H9 (cell line): ENCODE data around the gene RNF157. TPM values are rescaled to one million over a fixed set of nuclear protein-coding genes. Genes with fewer than 3 reads are reported as not detected.

Source experiments
- DNase-seq: peaks from one replicate; pipeline ENCODE4 v3.0.0-alpha.2; 2017
- H2AFZ ChIP-seq: one replicate; pipeline ENCODE4 v1.6.1; 2013; ENCODE audit warnings: mild to moderate bottlenecking, low read length, control low read depth, moderate library complexity
- H2AK5ac ChIP-seq: 2 replicates; pipeline ENCODE4 v1.6.1; 2013; ENCODE audit warnings: low read length, control low read depth, mixed read lengths; ENCODE audit not compliant: insufficient read length
- H2BK120ac ChIP-seq: one replicate; pipeline ENCODE4 v1.6.1; 2013; ENCODE audit warnings: low read depth, mild to moderate bottlenecking, low read length, control low read depth, inconsistent platforms; ENCODE audit not compliant: poor library complexity, severe bottlenecking
- H2BK12ac ChIP-seq: 2 replicates; pipeline ENCODE4 v1.6.1; 2013; ENCODE audit warnings: low read length, control low read depth, mixed read lengths, low read depth; ENCODE audit not compliant: insufficient read length
- H2BK15ac ChIP-seq: 2 replicates; pipeline ENCODE4 v1.6.1; 2013; ENCODE audit warnings: low read depth, low read length, control low read depth
- H2BK20ac ChIP-seq: one replicate; pipeline ENCODE4 v1.6.1; 2013; ENCODE audit warnings: low read depth, mild to moderate bottlenecking, low read length, control low read depth, inconsistent platforms; ENCODE audit not compliant: poor library complexity, severe bottlenecking
- H2BK5ac ChIP-seq: 2 replicates; pipeline ENCODE4 v1.6.1; 2013; ENCODE audit warnings: low read length, control low read depth, mixed read lengths; ENCODE audit not compliant: insufficient read length
- H3K14ac ChIP-seq: 2 replicates; pipeline ENCODE4 v1.6.1; 2013; ENCODE audit warnings: low read length, control low read depth; ENCODE audit not compliant: insufficient read depth
- H3K18ac ChIP-seq: 2 replicates; pipeline ENCODE4 v1.6.1; 2013; ENCODE audit warnings: low read depth, mild to moderate bottlenecking, mixed read lengths, low read length, control low read depth; ENCODE audit not compliant: insufficient read length
- H3K23ac ChIP-seq: 2 replicates; pipeline ENCODE4 v1.6.1; 2013; ENCODE audit warnings: low read length, control low read depth, mixed read lengths, low read depth; ENCODE audit not compliant: insufficient read length
- H3K23me2 ChIP-seq: 2 replicates; pipeline ENCODE4 v1.6.1; 2013; ENCODE audit warnings: low read depth, mild to moderate bottlenecking, mixed read lengths, low read length, control low read depth; ENCODE audit not compliant: insufficient read length, poor library complexity, severe bottlenecking
- H3K27ac ChIP-seq: 2 replicates; pipeline ENCODE4 v1.5.1; 2013; ENCODE audit warnings: low read length, control low read depth, mixed read lengths, low read depth; ENCODE audit not compliant: insufficient read length
- H3K27me3 ChIP-seq: 2 replicates; pipeline ENCODE4 v1.6.1; 2013; ENCODE audit warnings: low read length, control low read depth, inconsistent platforms; ENCODE audit not compliant: insufficient read depth
- H3K4ac ChIP-seq: 2 replicates; pipeline ENCODE4 v1.6.1; 2013; ENCODE audit warnings: low read depth, mild to moderate bottlenecking, control low read depth, inconsistent platforms, low read length, moderate library complexity
- H3K4me1 ChIP-seq: 2 replicates; pipeline ENCODE4 v1.6.1; 2013; ENCODE audit warnings: low read length, control low read depth, inconsistent platforms; ENCODE audit not compliant: insufficient read depth
- H3K4me2 ChIP-seq: 2 replicates; pipeline ENCODE4 v1.6.1; 2013; ENCODE audit warnings: low read length, control low read depth, mixed read lengths; ENCODE audit not compliant: insufficient read length, insufficient read depth
- H3K56ac ChIP-seq: 2 replicates; pipeline ENCODE4 v1.6.1; 2013; ENCODE audit warnings: low read depth, mild to moderate bottlenecking, mixed read lengths, low read length, control low read depth; ENCODE audit not compliant: insufficient read length
- H3K79me1 ChIP-seq: 2 replicates; pipeline ENCODE4 v1.6.1; 2013; ENCODE audit warnings: low read depth, mild to moderate bottlenecking, moderate library complexity, low read length, control low read depth, inconsistent platforms; ENCODE audit not compliant: insufficient read depth, poor library complexity, severe bottlenecking
- H3K79me2 ChIP-seq: 2 replicates; pipeline ENCODE4 v1.6.1; 2013; ENCODE audit warnings: low read length, control low read depth, inconsistent platforms; ENCODE audit not compliant: insufficient read depth
- H3K9ac ChIP-seq: 2 replicates; pipeline ENCODE4 v1.6.1; 2013; ENCODE audit warnings: low read length, control low read depth, mixed read lengths; ENCODE audit not compliant: insufficient read length; ENCODE audit errors: extremely low read depth
- H3K9me3 ChIP-seq: one replicate; pipeline ENCODE4 v1.6.1; 2013; ENCODE audit warnings: low read depth, low read length, inconsistent platforms; ENCODE audit not compliant: control insufficient read depth
- H3T11ph ChIP-seq: one replicate; pipeline ENCODE4 v1.6.1; 2013; ENCODE audit warnings: mild to moderate bottlenecking, low read length, control low read depth, inconsistent platforms
- H4K20me1 ChIP-seq: one replicate; pipeline ENCODE4 v1.6.1; 2013; ENCODE audit not compliant: control insufficient read depth, insufficient read length, insufficient read depth
- H4K5ac ChIP-seq: 2 replicates; pipeline ENCODE4 v1.6.1; 2013; ENCODE audit warnings: low read depth, mild to moderate bottlenecking, mixed read lengths, low read length, control low read depth; ENCODE audit not compliant: insufficient read length
- H4K8ac ChIP-seq: replicated peaks from 2 replicates; pipeline ENCODE4 v1.6.1; 2013; ENCODE audit warnings: low read length, control low read depth, mixed read lengths, low read depth; ENCODE audit not compliant: insufficient read length
- H4K91ac ChIP-seq: 2 replicates; pipeline ENCODE4 v1.6.1; 2013; ENCODE audit warnings: low read depth, mild to moderate bottlenecking, moderate library complexity, mixed read lengths, low read length, control low read depth; ENCODE audit not compliant: insufficient read length
- H3K27ac Mint-ChIP-seq, 3 experiments: 2 replicates in 2 of 3; 3 replicates in 1 of 3; pipeline ENCODE4 v1.8.0; 2020 to 2021; ENCODE audit warnings: mixed read lengths in 3 of 3, mild to moderate bottlenecking in 1 of 3, moderate library complexity in 1 of 3
- H3K27me3 Mint-ChIP-seq: 2 replicates; pipeline ENCODE4 v1.8.0; 2021; ENCODE audit warnings: low read depth, mild to moderate bottlenecking, moderate library complexity, mixed read lengths
- H3K36me3 Mint-ChIP-seq, 3 experiments: 2 replicates in 2 of 3; 3 replicates in 1 of 3; pipeline ENCODE4 v1.8.0; 2020 to 2021; ENCODE audit warnings: low read depth in 3 of 3, mixed read lengths in 3 of 3; ENCODE audit not compliant: insufficient read depth in 1 of 3
- H3K4me1 Mint-ChIP-seq, 2 experiments: 2 replicates each; pipeline ENCODE4 v1.8.0; 2020; ENCODE audit warnings: mixed read lengths in 2 of 2
- H3K4me3 Mint-ChIP-seq, 2 experiments: 2 replicates in 1 of 2; 3 replicates in 1 of 2; pipeline ENCODE4 v1.8.0; 2020 to 2021; ENCODE audit warnings: mild to moderate bottlenecking in 2 of 2, mixed read lengths in 2 of 2, moderate library complexity in 1 of 2
- H3K9me3 Mint-ChIP-seq, 2 experiments: 2 replicates in 1 of 2; 3 replicates in 1 of 2; pipeline ENCODE4 v1.8.0; 2020; ENCODE audit warnings: mild to moderate bottlenecking in 2 of 2, mixed read lengths in 2 of 2, moderate library complexity in 1 of 2
- CTCF ChIP-seq: fragments of 200-600 bp; sonication (generic); conservative IDR thresholded peaks from 3 replicates; pipeline ENCODE4 v1.8.0; 2021; ENCODE audit warnings: antibody characterized with exemption, mild to moderate bottlenecking
- WGBS: extraction: QIAGEN DNeasy Blood & Tissue Kit; methylation state at CpG from one replicate; pipeline ENCODE4 v1.1.7; 2013; ENCODE audit warnings: missing lambda C conversion rate, low lambda C conversion rate, mixed read lengths; ENCODE audit not compliant: insufficient read length; ENCODE audit errors: extremely low coverage; 5-methylcytosine and 5-hydroxymethylcytosine counted together
- total RNA-seq: library from RNA; stranded (reverse); gene quantifications from 2 replicates; pipeline ENCODE4 v1.2.1, GENCODE V29; 2021

The RNF157 gene
- total RNA-seq, 1 experiment from 2014 or later, result 9.9 TPM

GRCh38 chr17:76252040-76252954, 12.0 kb upstream of the RNF157 start:
- Histone ChIP-seq H3K79me2 (no peaks in the 10 kb centered on the region), H2AFZ (no peak overlapping the region), H3K14ac (no peak overlapping the region), H4K5ac (no peak overlapping the region), H3K18ac (no peak overlapping the region), H4K91ac (no peak overlapping the region), H3K27me3 (no peaks in the 10 kb centered on the region), H3T11ph (no peak overlapping the region), H2BK5ac (no peak overlapping the region), H3K9ac (no peak overlapping the region), H2BK20ac (no peak overlapping the region), H4K8ac (no peak overlapping the region), H2BK12ac (no peak overlapping the region), H3K56ac (no peak overlapping the region), H3K23ac (no peak overlapping the region), H4K20me1 (no peaks in the 10 kb centered on the region), H2AK5ac (no peak overlapping the region), H3K9me3 (no peaks in the 10 kb centered on the region), H3K4me1 (no peaks in the 10 kb centered on the region), H2BK15ac (no peak overlapping the region), H3K4me2 (no peak overlapping the region), H3K23me2 (no peaks in the 10 kb centered on the region), H3K79me1 (no peaks in the 10 kb centered on the region), H2BK120ac (no peak overlapping the region), H3K27ac (no peak overlapping the region), H3K4ac (no peak overlapping the region)
- H3K27ac Mint-ChIP-seq, result no peak overlapping the region
- H3K9me3 Mint-ChIP-seq, result peaks cover 0 to 2% of the 10 kb centered on the region in 2 experiments; a peak in 1 of 5 replicates
- TF ChIP-seq CTCF, result no peak
- H3K4me1 Mint-ChIP-seq, result peaks cover 3% of the 10 kb centered on the region in 2 experiments; a peak in 1 of 4 replicates
- no CpG with 5 or more reads among the region's 11 CpGs for WGBS
- H3K4me3 Mint-ChIP-seq, result no peak overlapping the region; a peak in 1 of 5 replicates
- no peak for DNase-seq
- H3K36me3 Mint-ChIP-seq, result peaks cover 0 to 3% (median 0%) of the 10 kb centered on the region in 3 experiments; a peak in 1 of 7 replicates
- H3K27me3 Mint-ChIP-seq, result no peaks in the 10 kb centered on the region; the same call in none of the 2 replicates
